ENCODE measurements around the gene ACIN1. TPM values are rescaled to one million over a fixed set of nuclear protein-coding genes. Genes with fewer than 3 reads are reported as not detected.

Gene ACIN1
- total and polyA plus RNA-seq, 9 of the 15 experiments (the other 6 are each of a cell fraction or from before 2014, with no cell fraction given): 5.0 to 196 (median 129) TPM

GRCh38 chr14:23128969-23129758 lies 34.2 kb upstream of the ACIN1 start:
- intact Hi-C loops (cut with micrococcal nuclease): no loop called here
- BruUV-seq (replicated peaks): no TSS peak
- H3K9me3 ChIP-seq (replicated peaks; ENCODE audit: control insufficient read depth, insufficient read depth, low read depth, low read length): no peaks in the 10 kb centered on the region
- H2AFZ ChIP-seq (ENCODE audit: low read depth, low read length): peak overlapping the region; percentile 24; the same call in 1 of the 2 replicates
- peak in 3 of 4 experiments; percentile 36 to 73 (median 61) for DNase-seq (ENCODE audit: extremely low read depth in 1 of 4, low spot score in 3 of 4)
- no peaks in the 10 kb centered on the region for H4K20me1 ChIP-seq (replicated peaks; ENCODE audit: control insufficient read depth, insufficient read depth, low read length)
- peaks cover 37 to 40% of the 10 kb centered on the region in 2 experiments for H3K4me1 ChIP-seq (replicated peaks in 1 of 2; ENCODE audit: control insufficient read depth in 2 of 2, insufficient read depth in 2 of 2, low read length in 2 of 2)
- in situ Hi-C loops (cut with MboI): no loop called here
- peaks cover 3% of the 10 kb centered on the region; the same call in 1 of the 3 replicates for H3K36me3 ChIP-seq (ENCODE audit: control insufficient read depth, insufficient read depth, low read length)
- no peak overlapping the region for H3K4me3 ChIP-seq
- ChIA-PET POLR2A (interaction anchor here (0.6 to 1.5 kb wide), 4 partner anchors 16 to 472 kb away, joined by 3 to 5 read pairs (median 4); no protein-coding TSS in a partner anchor), CTCF (ENCODE audit: low intra/inter-chr PET ratio) (interaction anchor here (1.5 kb wide), 1 partner anchor 9 kb away, joined by 5 read pairs; no protein-coding TSS in a partner anchor)
- peak; percentile 72 for FAIRE-seq
- ATAC-seq: peak; percentile 64
- H3K27me3 ChIP-seq (ENCODE audit: control insufficient read depth in 2 of 2, insufficient read depth in 2 of 2, low read length in 2 of 2): no peaks in the 10 kb centered on the region
- peak overlapping the region; percentile 66 for H3K4me2 ChIP-seq (ENCODE audit: insufficient read depth, low read length)
- H3K79me2 ChIP-seq (ENCODE audit: control insufficient read depth, insufficient read depth, low read length): no peaks in the 10 kb centered on the region
- no peak overlapping the region for H3K9ac ChIP-seq (ENCODE audit: insufficient read depth in 1 of 2, low read depth in 2 of 2, low read length in 2 of 2)
- no peak overlapping the region; the same call in 2 of the 3 replicates for H3K27ac ChIP-seq (ENCODE audit: extremely low read depth, low read depth, low read length)
- 15% methylated on average over 7 of the region's 7 CpGs for WGBS (ENCODE audit: insufficient coverage, low coverage, missing lambda C conversion rate)
- H3K9me1 ChIP-seq (ENCODE audit: control insufficient read depth, insufficient read depth, low read length): no peaks in the 10 kb centered on the region
- TF ChIP-seq ZNF589 (CRISPR knock-in tag; IDR thresholded peaks at IDR 0.05; ENCODE audit: low read depth) (0 out of 2 replicates have a peak, but pooled peaks have one; percentile 54), ATF4 (CRISPR knock-in tag; IDR thresholded peaks at IDR 0.05) (no peak), RAD21 (CRISPR knock-in tag; conservative IDR thresholded peaks at IDR 0.05 in 1 of 2, IDR thresholded peaks at IDR 0.05 in 1 of 2) (no peak), SIN3B (IDR thresholded peaks at IDR 0.05; ENCODE audit: low read depth) (no peak), MCM2 (IDR thresholded peaks at IDR 0.05; ENCODE audit: low read depth) (no peak), CBFB (CRISPR knock-in tag; IDR thresholded peaks at IDR 0.05) (no peak), ZNF639 (CRISPR knock-in tag; conservative IDR thresholded peaks at IDR 0.05 in 1 of 2, IDR thresholded peaks at IDR 0.05 in 1 of 2) (0 out of 4 replicates have a peak, but pooled peaks of 1 of the 2 experiments have one; percentile 24), ETV6 (IDR thresholded peaks at IDR 0.05; ENCODE audit: borderline replicate concordance in 1 of 2, low read depth in 2 of 2, low read length in 1 of 2) (peak; percentile 53 to 81; a peak in 3 of 4 replicates), ETV6 (CRISPR knock-in tag; IDR thresholded peaks at IDR 0.05; ENCODE audit: borderline replicate concordance) (no peak), ZNF584 (CRISPR knock-in tag; IDR thresholded peaks at IDR 0.05; ENCODE audit: low read depth) (no peak), ZNF140 (CRISPR knock-in tag; IDR thresholded peaks at IDR 0.05) (no peak), NFIX (CRISPR knock-in tag; IDR thresholded peaks at IDR 0.05; ENCODE audit: low read depth) (no peak), GATAD2A (IDR thresholded peaks at IDR 0.05) (0 out of 2 replicates have a peak, but pooled peaks have one; percentile 10), ARID3A (IDR thresholded peaks at IDR 0.05; ENCODE audit: borderline replicate concordance, low read depth, low read length) (no peak), ELF2 (CRISPR knock-in tag; IDR thresholded peaks at IDR 0.05) (no peak), PHF8 (IDR thresholded peaks at IDR 0.05; ENCODE audit: borderline replicate concordance, low read length) (no peak), STAG1 (CRISPR knock-in tag; IDR thresholded peaks at IDR 0.05; ENCODE audit: borderline replicate concordance) (no peak)

Data from K562 (cell line).